IPS-NIHi7 (cell line): Measurements from ENCODE around the gene TNFRSF25.
"Not testable (repeated sequence)": the region's sequence is repeated elsewhere in the genome, so short reads cannot be mapped to it uniquely, and the experiment has no call there.

Experiments
- DNase-seq: peaks from one replicate; pipeline ENCODE4 v3.0.0; 2012; ENCODE audit warnings: mixed read lengths; ENCODE audit errors: extremely low spot score

TNFRSF25 gene

GRCh38 chr1:6470132-6471085 lies 4.4 kb upstream of the TNFRSF25 start:
- DNase-seq = peak; percentile 35

GRCh38 chr1:6468729-6469461 lies 2.9 kb upstream of the TNFRSF25 start:
- no peak for DNase-seq

- DNase-seq = no peak
Observed at GRCh38 chr1:6467744-6468688, 2.0 kb upstream of the TNFRSF25 start.

DNA sequence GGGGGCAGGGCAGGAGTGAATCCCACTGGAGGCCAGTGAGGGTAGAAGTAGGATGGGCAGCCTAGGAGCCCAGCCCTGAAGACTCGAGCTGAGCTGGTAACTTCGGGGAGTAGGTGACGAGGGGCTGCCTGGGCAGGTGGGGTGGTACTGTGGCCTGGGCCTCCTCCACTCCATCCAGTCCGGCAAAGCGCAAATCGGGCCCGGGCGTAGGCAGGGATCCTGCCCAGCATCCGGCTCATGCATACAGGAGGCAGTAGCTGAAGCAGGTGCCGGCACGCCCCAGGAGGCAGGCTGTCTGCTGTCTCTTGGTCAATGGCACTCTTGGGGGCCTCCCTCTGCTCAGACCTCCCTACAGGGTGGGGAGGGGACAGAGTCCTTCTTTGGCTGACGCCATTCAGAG lies 1.3 kb upstream of the TNFRSF25 start:
- DNase-seq = no peak

DNA sequence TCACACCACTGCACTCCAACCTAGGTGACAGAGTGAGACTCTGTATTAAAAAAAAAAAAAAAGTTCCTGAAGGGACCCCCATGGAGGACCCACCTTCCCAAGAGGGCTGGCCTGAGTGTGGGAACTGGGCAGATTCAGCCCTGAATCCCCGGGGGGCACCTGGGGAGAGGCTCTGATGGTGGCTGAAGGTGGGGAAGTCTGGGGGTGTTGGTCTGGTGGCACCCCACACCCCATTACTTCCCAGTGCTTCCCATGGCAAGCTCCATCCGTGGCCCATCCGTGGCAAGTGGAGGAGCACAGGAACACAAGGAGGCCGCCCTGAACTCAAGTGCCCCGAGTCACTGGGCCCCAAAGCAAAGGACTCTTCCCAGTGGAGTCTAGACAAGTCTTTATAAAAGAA lies 778 bp upstream of the TNFRSF25 start:
- no peak for DNase-seq

GRCh38 chr1:6465461-6466005 lies 440 bp downstream of the TNFRSF25 start:
- DNase-seq = no peak

DNA sequence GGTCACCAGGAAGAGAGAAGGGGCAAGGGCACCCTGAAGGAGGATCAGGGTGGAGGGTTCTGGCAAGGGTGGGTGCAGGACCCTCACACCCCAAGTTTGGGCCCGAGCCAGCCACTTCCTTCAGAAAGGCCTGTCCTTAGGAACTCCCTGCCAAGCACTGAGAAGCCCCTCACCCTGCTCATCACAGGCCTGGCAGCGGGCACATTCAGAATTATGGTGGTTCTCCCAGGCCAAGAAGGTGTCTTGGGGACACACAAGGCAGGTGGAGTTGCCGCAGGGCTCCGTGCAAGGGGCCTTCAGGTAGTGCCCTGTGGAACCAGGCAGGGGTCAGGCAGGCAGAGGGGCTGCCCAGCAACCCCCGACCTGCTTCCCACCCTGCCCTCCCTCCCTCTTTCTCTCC lies 1.1 kb downstream of the TNFRSF25 start:
- no peak for DNase-seq

GRCh38 chr1:6464514-6464836 lies 1.5 kb downstream of the TNFRSF25 start:
- DNase-seq = no peak

GRCh38 chr1:6463120-6463412 lies 2.9 kb downstream of the TNFRSF25 start:
- DNase-seq = no peak

- no peak for DNase-seq
Observed at GRCh38 chr1:6462412-6463119, 3.4 kb downstream of the TNFRSF25 start.

DNA sequence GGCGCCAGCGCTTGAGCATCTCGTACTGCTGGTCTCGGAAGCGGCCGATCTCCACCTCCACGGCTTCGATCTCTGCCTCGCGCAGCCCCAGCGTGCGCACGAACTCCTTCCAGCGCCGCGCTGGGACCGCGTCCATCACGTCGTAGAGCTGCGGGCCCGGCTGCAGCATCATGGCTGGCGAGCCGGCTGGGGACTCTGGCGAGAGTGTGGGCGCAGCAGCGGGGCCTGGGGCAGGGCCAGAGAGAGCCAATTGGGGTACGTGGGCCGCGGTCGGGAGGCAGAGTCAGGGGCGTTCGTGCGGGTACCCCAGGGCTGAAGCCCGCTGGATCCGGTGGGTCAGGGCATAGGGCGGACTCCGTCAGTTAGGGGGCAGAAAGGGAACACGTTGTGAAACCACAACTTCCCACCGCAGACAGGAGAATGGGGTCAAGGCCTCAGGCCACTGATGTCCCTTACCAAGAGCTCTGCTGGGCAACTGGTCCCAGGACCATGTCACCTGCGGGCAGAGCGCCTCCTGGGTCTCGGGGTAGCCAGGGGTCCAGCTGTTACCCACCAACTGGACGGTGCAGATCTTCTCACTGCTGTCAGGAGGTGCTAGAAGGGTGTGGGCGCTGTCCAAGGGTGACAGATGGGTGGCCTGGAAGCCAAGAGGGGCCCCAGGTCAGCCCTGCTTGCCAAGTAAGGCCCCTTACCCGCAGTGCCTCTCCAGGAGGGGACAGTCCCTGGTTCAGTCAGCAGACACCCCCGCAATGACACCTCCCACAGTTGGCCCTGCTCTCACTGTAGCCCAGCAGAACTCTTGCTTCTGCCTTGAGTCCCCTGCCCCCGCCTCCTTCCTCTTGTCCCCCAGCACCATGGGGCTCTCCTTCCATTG lies 4.2 kb downstream of the TNFRSF25 start:
- DNase-seq = no peak

GRCh38 chr1:6461051-6461530 lies 4.9 kb downstream of the TNFRSF25 start:
- no peak for DNase-seq

DNA sequence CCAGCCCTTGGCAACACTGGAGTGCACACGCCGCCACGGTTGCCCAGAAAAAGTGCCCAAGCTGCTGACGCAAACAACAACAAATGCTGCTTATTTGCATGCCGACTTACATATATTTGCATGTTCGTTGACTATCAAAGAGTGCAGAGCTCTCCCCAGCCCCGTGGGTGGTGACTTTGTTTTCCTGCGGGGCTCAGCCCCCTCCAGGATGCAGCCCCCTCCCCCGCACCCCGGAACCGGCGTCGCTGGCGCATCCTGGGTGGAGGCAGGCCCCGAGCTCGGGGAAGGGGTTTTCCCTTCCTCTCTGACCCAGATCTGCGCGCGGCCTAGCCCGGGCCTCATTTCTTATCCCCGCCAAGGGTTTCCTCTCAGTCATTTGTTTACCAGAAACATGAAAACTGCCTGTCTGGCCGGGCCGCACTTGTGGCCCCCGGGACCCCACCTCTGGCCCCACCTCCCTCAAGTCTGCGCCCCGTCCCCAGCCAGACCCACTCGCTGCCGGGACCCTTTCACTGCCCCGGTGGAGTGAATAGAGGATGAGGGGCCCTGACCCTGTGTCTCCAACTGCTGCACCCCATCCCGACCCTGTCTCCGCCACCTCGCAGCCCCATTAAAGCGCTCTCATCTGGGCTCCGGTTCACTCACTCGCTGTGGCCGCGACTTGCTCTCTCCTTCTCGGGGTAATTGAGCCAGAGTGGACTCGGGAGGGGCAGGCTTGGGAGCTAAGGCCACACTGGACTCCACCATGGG lies 5.5 kb downstream of the TNFRSF25 start:
- DNase-seq = no peak

GRCh38 chr1:6459850-6460265 lies 6.1 kb downstream of the TNFRSF25 start:
- DNase-seq = peak; percentile 43

DNA sequence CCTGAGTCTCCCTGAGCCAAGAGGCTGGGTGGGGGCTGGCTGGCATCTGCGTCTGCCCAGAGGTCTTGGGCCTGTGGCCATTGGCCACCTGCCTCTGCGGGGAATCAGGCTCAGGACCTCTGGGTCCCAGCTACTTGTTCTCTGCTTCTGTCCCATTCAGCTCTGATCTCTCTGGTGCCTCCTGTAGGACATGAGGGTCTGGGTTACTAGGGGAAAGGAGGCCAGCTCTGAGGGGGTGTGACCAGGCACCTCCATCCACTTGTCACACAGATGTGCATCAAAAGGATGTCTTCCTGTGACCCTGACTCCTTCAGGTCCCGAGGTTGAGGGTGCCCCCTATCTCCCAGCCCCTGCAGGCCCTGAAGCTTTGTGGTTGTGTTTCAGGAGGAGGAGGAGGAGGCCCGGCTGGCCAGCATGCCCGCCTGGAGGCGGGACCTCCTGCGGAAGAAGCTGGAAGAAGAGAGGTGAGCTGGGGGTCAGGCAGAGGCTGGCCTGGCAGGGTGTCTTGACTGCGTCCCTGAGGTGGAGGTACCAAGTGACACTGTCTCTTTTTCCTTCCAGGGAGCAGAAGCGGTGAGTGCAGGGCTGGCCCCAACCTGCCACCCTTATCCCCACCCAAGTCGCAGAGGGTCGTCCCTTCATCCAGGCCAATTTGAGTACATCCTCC lies 9.0 kb downstream of the TNFRSF25 start:
- no peak for DNase-seq

- DNase-seq = not testable (repeated sequence)
Observed at GRCh38 chr1:6455752-6456520, 10.0 kb downstream of the TNFRSF25 start.

DNA sequence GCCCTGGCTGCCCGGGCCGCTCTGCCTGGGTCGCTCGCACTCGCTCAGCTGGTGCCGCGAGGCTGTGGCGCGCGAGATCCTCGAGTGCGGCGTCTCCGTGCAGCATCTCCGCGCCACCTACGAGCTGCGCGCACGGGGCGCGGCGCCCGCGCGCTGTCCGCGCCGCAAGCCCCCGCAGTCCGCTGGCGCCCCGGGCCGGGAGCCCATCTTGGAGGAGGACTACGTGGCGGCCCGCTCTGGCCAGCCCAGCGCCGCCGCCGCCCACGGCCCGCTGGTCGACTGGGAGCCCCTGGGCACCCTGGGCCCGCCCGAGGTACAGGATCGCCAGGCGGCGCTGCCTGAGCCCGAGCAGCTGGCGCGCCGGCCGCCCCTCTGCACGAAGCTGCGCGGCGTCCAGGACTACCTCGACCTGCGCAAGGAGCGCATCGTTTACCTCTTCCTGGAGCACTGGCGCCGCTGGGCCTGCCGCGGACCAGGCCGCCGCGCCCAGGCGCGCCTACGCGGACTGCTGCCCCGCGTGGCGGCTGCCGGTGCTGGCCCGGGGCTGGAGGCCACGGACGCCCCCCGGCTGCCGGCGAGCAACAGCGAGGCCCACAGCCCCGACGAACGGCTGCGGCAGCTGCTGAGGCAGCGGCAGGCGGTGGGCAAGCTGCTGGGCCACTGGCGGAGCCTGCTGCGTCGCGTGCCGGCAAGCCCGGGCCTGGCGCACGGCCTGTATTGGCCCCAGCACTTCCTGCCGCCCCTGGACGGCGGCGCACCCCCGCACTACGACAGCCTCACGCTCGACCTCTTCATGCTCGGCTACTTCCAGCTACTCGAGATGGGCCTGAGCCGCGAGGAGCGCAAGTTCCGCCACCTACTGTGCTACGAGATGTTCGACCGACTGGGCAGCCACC lies 10.9 kb downstream of the TNFRSF25 start:
- peak; percentile 44 for DNase-seq
